ENCODE results near the gene PIK3R1. TPM values are rescaled to one million over a fixed set of nuclear protein-coding genes. Genes with fewer than 3 reads are reported as not detected.

PIK3R1 gene
- total RNA-seq, 1 donor from 2014 or later = 137 TPM

DNA sequence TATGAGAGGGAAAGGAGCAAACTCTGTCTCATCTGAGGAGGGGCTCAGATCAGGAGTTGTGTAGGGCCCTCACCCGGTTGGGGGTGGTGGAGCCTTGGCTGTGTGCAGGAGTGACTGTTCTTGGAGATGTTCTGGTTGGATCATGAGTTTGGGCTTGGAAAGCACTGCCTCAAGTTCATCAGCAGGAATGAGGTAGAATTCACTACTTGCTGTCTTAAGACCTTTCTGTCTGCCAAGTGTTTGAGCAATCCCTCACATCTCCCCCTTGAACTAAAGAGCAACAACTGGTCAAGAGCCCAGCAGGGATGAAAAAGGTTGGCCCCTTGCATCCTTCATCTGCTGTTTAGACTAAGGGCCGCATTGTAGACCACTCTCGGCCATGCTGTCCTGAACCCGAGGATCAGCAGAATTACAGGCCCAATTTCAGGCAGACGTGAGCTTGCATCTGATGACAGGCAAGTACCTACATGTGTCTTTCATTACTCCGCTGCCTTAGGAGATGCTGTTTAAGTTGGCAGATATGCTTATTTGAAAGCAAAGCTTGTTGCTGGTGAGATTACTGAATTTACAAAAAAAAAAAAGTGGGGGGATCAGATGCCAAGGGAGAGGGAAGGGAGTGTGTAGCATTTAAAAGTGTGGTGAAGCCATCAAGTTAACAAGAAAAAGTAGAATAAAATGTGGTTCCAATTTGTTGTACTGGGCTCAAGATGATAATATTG is 36.4 kb downstream of the PIK3R1 start:
- ATAC-seq = peak; percentile 35
- H3K27ac ChIP-seq = peak overlapping the region; percentile 64
- H3K4me1 ChIP-seq = peaks cover 79% of the 10 kb centered on the region
- H3K4me3 ChIP-seq = peak overlapping the region; percentile 9
- no peaks in the 10 kb centered on the region for H3K9me3 ChIP-seq
- no peaks in the 10 kb centered on the region for H3K27me3 ChIP-seq
- H3K36me3 ChIP-seq = no peaks in the 10 kb centered on the region
- TF ChIP-seq, protein P1, sequence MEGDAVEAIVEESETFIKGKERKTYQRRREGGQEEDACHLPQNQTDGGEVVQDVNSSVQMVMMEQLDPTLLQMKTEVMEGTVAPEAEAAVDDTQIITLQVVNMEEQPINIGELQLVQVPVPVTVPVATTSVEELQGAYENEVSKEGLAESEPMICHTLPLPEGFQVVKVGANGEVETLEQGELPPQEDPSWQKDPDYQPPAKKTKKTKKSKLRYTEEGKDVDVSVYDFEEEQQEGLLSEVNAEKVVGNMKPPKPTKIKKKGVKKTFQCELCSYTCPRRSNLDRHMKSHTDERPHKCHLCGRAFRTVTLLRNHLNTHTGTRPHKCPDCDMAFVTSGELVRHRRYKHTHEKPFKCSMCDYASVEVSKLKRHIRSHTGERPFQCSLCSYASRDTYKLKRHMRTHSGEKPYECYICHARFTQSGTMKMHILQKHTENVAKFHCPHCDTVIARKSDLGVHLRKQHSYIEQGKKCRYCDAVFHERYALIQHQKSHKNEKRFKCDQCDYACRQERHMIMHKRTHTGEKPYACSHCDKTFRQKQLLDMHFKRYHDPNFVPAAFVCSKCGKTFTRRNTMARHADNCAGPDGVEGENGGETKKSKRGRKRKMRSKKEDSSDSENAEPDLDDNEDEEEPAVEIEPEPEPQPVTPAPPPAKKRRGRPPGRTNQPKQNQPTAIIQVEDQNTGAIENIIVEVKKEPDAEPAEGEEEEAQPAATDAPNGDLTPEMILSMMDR (IDR thresholded peaks at IDR 0.05) = no peak
- intact Hi-C loops (cut with DNase I) = no loop called here
- no peak for DNase-seq

DNA sequence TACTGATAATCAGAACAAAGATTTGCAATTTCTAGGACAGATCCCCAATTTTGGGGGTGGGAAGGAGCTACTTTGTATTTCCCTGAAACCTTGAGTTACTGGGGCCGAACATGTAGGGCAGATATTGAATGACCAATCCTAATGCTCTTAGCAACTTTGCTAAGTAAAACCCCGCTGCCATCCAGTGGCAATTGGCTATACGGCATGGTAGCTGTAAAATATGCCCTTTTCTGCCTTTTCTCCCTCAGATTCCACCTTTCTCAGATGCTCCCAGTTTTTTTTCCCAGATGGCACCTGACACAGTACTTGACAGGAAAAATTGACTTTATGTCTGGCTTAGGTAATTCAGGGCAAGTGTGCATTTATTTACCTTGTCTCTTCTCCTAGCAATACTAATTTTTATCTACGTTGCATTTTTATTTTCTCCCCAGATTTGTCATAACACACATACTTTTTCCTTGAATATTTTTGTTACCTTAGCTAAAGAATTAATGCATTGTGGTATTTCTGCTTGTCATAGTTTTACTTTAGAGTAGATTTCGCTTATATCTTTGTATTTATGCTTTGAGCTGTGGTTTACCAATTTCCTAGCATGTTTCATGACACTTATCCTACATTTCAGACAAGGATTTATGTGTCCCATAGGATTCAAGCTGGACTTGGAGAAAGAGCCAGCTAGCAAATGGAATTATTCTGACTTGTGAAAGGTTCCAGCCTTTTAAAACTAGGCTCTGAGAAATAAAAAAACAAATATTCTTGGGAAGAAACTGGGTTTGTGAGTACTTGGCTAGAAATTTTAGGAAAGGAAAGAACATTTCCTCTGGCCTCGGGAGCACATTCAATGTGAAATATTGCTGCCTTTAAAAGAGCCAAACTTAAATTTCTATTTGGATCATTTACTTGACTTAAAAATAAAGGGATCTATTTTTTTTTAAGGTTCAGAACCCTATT is 37.4 kb downstream of the PIK3R1 start:
- Histone ChIP-seq H3K27me3 (no peaks in the 10 kb centered on the region), H3K9me3 (no peaks in the 10 kb centered on the region), H3K4me1 (peaks cover 89% of the 10 kb centered on the region), H3K4me3 (peak overlapping the region; percentile 11), H3K36me3 (no peaks in the 10 kb centered on the region), H3K27ac (peak overlapping the region; percentile 53)
- intact Hi-C loops (cut with DNase I) = no loop called here
- TF ChIP-seq, protein P1 (IDR thresholded peaks at IDR 0.05) = peak; percentile 74
- ATAC-seq (peak; percentile 86), DNase-seq (no peak)

DNA sequence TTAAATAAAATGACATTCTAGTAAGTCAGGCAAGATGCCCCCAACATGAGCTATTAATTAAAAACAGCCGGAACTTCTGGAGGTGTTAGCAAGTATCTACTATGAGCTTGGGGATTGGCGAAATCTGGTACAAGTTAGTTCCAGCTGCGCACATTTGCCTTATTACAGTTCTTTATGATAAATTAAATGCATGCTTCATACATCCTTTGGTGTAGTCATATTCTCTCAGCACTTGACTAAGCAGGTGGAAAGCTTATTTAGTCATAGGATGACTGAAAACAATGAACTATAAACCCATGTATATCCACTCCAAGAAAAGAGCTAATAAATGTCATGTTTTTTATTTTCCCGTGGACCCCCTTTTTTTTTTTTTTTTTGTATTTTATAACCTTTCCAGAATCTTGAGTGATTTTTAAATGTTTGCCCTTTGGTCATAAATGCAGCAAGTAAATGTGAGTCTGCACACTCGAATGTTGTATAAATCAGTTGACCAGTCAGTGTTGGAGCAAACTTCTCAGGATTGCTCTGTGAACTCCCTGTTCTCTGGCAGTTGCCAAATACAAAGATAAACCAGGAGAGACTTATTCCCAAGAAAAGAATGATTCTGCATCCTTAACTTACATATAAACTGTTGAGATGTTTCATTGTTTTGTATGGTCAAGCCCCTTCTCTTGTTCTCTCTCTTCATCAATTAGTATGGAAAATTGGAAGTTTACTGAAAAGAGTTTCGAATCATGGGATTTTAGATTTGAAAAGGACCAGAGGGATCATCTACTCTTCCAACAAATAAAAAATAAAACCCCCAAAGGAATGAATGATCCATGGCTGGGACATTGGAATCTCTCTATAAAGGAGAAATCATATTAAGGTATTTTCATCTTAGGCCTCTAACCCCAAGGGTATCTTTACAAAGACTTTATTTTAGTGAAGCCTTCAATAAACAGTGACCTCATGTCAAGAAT is 38.3 kb downstream of the PIK3R1 start:
- no peaks in the 10 kb centered on the region for H3K9me3 ChIP-seq
- TF ChIP-seq, protein P1 (IDR thresholded peaks at IDR 0.05) = no peak
- no peaks in the 10 kb centered on the region for H3K27me3 ChIP-seq
- no peak for DNase-seq
- peak overlapping the region; percentile 53 for H3K27ac ChIP-seq
- ATAC-seq = no peak
- intact Hi-C loops (cut with DNase I) = no loop called here
- peak overlapping the region; percentile 11 for H3K4me3 ChIP-seq
- H3K36me3 ChIP-seq = peaks cover 4% of the 10 kb centered on the region
- H3K4me1 ChIP-seq = peaks cover 89% of the 10 kb centered on the region

DNA sequence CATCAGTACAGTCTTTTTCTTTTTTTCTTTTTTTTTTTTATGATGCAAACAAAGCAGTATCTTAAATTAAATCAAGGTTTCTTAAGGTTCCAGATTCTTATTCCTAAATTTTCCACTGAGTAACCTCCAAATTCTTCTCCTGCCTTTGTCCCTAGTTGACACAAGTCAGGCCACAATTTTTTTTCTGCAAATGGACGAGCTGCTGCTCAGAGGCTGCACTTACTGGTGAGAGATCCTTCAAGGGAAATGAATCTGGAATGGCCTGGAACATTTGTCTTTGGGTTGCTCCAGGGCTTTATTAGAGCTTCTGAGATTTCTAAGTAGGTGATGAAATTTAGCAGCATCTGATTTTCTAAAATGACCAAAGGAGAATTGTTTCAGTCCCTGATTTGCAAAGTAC is 39.3 kb downstream of the PIK3R1 start:
- peak overlapping the region; percentile 24 for H3K27ac ChIP-seq
- H3K36me3 ChIP-seq = peaks cover 4% of the 10 kb centered on the region
- TF ChIP-seq, protein P1 (IDR thresholded peaks at IDR 0.05) = no peak
- peaks cover 87% of the 10 kb centered on the region for H3K4me1 ChIP-seq
- DNase-seq = no peak
- H3K9me3 ChIP-seq = no peaks in the 10 kb centered on the region
- intact Hi-C loops (cut with DNase I) = no loop called here
- H3K27me3 ChIP-seq = no peaks in the 10 kb centered on the region
- no peak for ATAC-seq
- no peak overlapping the region for H3K4me3 ChIP-seq

Measured in upper lobe of right lung (tissue), 1 donor.